Myocyte (in vitro differentiated cells): ENCODE measurements around the gene KHDRBS2. TPM values are rescaled to one million over a fixed set of nuclear protein-coding genes. Genes with fewer than 3 reads are reported as not detected.

Experiments
- DNase-seq: peaks from one replicate; pipeline ENCODE4 v3.0.0-alpha.2; 2012; ENCODE audit warnings: low read depth
- total RNA-seq: library from RNA; depleted of rRNA; stranded (reverse); fragments of >200 nt; gene quantifications from 2 replicates; pipeline ENCODE4 v1.2.3, GENCODE V29; 2014

The KHDRBS2 gene
- total RNA-seq, 1 donor from 2014 or later: not detected

DNA sequence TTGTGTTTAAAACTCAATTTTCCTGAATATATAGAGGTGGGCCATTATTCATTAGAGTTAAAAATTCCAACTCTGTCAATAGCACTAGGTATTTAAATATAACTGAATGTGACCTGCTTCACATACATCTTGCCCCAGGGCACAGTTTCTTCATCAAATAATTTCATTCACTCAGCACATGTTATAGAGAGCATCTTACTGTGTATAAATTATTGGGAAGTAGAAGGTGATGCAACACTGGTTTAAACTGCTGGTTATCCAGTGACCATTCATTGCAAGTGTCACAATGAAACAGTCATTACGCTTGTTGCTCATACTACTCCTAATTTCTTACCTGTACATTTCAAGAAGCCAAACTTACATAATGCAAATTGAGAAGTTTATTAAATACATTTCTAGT is 93.4 kb downstream of the KHDRBS2 start:
- no peak for DNase-seq

DNA sequence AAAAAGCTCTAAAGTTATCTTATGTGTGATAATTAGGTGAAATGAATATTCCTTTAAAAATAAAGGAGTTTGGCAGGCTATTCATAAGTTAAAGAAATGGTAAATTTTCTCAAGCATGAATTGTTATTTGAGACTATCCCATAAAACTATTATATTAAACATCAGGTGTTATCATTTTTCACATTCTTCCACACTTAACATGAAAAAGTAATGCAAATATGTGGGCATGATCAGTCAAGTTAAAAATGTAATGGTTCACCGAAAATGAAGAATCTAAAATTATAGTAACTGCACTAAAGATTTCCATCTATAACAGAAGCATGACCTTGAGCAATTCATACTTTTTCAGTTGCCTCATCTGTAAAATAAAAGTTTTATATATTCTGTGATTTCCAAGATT is 110.8 kb downstream of the KHDRBS2 start:
- no peak for DNase-seq

DNA sequence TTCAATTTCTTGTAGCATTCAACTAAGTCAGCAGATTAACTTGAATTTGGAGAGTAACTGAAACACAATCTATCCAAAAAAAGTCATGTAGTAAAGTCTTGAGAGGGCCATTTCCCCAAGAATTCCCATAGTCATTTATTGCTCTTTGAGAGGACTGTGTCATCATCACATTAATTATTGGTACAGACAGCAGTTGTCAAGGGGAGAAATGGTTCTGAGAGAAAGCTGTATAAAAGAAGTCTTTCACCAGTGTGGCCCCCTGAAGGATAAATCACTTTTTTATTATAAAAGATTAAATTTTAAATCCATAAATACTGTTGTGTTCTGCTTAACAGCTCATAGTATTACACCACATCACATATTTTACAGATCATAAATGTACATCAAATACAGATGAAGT is 111.5 kb downstream of the KHDRBS2 start:
- no peak for DNase-seq

DNA sequence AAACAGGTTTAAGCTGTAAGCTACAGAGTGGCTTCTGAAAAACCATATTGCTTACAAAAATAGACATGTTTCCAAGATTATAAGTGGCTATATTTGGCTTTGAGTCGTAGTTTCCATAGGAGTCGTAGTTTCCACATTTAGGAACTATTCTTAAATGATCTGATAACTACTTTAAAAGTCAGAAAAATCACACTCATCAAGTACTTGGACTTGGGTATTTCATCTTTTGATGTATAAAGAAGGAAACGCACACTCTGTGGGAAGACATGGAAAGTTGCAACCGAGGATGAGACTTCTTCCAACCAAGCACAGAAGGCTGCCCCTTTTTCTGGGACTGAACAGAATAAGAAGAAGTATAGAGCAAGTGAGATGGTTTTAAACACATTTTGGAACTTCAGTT is 118.3 kb downstream of the KHDRBS2 start:
- DNase-seq: no peak

DNA sequence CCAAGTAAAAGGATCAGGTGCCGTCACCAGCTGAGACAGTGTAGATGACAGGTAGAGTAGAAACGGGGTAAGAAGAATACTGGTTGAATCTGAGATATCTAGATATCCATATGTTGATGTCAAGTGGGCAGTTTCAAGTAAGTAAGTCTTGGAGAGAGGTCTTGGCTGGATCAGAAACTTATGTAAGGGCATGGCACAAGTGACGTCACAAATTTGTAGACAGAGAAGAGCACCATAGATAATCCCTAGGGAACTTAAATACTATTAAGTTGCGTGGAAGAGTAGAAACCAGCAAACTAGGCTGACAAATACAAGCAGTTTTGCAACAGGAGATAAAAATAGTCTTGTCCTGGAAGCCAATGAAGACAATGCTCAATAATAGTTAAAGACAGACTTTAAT is 123.2 kb downstream of the KHDRBS2 start:
- no peak for DNase-seq

DNA sequence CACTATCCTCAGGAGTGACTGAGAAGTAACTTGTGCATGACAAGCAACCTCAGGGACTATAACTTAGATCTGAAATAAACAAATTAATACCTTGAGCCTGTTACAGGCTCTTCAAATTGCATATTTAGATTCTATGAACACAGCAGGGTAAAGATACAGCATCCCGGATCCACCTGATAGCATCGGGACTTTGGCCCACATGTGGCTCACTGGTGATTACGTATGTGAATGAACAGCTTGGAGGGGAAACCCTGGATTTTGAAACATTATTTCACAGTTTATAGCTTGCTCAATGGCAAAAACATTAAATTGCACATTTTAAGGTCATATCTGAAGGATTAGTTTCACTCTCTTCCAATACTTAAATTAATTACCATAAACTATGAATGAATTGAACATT is 133.2 kb downstream of the KHDRBS2 start:
- no peak for DNase-seq

DNA sequence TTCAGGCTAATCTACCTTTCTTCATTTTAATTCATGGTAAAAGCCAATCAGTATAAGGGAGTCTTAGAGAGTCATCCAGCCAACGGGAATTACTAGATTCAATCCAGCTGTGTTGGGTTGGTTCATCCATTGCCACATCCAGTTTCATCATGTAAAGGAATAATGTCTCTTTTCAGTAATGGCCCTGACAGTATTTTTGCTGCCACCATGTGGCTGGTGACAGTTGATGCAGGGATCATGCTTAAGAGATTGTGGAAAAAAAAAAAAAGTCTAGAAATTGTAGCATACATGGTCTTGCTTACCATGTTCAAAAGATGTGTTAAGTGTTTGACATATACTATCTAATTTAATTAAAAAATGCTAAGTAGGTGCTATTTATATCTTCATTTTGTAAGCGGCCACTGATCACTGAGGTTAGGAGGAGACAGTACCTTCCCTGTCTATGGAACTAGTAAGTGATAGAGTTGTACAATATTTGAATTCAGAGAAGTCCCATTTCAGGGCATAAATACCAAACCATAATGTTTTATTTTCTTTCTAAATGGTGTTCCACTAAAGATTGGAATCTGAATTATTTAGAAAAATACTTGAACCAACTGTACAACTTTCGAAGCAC is 135.9 kb downstream of the KHDRBS2 start:
- DNase-seq: no peak

DNA sequence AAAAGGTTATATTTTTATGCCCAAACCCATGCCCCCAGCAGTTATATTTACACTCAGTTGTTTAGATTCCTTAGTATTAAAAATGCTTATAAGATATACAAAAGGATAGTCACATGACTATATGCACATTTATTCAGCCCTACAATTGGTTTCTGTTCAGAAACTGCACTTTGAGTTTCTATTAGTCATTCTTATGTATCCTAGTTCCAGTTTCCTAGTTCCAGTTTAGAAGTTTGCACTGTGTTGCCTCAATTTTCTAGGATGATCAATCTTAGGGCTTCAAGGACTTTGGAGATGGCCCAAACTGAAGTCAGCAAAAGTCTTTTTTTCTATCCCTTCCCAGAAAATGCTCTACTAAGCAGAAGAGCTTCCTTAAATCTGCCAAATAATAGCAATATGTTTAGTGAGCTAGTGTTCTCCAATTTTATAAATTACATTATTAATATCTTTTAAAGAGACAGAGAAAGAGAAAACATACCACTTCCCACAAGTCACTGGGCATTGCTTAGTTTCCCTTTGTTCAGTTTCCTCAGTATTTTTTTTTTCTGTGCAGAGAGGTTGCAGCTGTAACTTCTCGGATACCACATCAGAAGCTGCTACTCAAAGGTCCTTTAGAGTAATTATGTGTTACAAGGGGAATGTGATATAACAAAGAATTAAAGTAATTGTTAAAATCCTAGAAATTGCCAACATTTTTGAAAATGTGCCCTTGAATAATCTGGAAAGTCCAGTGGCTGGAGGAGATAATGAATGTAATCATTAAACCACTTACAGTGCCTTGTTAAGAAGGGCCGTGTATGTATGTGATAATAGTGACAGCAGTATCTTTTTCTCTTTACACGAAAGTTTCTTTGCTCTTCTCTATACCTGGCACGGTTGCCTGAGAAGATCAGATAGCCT is 138.8 kb downstream of the KHDRBS2 start:
- no peak for DNase-seq

DNA sequence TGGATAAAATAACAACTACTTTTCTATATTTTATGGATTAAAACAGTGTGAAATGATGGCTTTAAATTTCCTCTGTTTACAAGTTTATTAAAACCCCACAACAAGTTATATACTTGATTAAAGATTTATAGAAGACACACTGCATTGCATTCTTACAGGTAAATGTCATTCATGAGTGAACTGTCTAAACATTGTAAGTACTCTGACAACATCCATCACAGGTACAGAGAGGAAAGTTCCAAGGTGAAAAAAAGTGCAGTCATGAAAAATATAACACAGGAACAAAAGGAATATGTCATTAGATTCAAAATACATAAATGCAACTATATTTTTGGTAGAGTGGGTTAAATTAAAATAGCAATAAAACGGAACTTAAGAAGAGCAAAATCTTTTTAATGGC is 156.9 kb downstream of the KHDRBS2 start:
- no peak for DNase-seq

DNA sequence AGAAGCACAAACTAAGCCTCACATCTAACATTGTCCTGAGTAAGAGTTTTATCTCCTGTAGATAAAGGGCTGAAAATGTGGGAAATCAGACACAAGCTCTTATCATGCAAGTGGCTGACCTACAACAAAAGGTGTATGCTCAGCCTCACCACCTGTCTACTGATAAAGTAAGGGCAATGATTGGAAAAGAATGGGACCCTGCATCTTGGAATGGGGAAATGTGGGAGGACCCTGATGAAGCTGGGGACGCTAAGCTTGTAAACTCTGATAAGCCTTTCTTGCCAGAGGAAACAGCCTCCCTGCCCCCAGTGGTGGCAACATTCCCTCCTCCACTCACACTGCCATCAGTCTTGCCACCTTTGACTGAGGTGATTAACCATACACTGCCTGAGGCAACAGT is 166.6 kb downstream of the KHDRBS2 start:
- DNase-seq: no peak

DNA sequence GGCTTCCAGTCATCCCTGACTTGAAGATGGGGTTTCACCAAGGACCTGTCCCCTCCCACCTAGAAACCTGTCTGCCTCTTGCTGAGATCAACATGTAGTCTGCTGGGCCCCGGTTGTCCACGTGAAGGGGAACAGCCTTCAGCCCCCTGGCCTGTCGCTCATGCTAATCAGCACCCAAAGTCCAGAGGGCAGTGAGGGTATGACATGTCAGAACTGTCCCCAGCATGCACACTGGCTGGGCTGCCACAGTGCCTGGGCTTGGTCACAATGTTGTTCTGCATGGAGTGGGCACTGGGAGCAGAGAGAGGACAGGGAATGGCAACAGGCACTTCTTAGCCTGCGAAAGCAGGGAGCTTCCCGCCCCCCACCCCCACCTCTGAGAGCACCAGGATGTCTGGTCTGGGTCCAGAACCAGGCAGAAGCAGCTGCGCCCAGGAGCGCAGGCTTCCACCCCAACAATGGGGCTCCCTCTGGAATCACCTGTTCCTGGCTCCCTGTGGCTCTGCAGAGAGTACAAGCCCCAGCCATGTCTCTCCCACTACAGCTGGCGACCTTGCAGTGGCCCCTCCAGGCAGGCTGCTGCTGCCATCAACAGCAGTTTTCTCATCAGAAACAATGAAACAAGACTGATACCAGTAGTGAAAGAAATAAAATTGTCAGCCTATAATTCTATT is 182.7 kb downstream of the KHDRBS2 start:
- DNase-seq: no peak

DNA sequence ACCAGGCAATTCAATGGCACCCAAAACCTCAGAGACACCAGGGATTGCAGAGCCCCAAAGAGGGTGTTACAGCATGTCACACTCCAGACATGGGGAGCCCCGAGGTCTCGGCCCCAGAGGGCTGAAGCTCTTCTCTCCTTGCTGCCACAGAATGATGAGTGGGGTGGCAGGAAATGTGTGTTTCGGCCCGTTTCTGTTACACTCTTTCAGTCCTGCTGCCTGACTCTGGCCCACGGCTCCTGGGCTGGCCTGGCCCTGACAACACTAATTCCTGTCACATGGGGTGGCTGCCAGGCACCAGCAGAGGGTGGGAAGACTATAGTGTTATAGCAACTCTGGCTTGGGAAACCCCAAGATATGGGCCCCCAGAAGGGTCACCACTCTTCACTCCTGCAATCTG is 183.6 kb downstream of the KHDRBS2 start:
- no peak for DNase-seq

DNA sequence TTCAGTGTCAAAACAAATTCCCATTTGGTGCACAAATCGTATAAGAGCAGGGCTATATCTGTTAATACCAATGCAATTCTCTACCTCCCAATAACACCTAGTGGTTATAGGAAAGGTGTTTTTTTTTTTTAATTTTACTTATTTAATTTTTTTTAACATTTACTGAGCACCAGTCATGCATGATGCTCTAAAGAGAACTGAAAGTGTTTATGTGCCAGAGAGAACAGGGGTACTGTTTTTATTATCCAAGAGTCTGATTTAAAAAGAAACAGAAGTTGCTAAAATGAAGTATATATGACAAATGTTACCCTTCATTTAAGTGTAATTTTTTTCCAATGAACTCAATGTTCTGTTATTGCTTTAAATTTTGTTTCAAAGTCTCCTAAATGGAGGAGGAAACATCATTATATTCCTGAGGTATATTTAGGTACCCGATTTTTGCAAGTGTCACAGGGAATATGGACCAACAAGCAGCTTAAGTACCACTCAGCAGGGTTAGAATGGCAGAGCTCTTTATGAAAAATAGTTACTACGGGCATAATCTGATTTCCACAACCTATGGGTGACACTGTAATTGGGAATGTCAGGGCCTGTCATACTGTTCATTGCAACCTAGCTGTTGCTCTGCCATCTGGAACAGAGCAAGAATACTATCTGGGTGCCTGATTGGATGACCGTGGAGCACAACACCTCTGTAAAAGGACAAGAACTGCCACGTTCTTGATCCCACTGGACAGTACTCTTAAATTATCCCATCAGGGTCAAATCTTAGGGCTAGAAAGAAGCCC is 195.4 kb downstream of the KHDRBS2 start:
- no peak for DNase-seq

DNA sequence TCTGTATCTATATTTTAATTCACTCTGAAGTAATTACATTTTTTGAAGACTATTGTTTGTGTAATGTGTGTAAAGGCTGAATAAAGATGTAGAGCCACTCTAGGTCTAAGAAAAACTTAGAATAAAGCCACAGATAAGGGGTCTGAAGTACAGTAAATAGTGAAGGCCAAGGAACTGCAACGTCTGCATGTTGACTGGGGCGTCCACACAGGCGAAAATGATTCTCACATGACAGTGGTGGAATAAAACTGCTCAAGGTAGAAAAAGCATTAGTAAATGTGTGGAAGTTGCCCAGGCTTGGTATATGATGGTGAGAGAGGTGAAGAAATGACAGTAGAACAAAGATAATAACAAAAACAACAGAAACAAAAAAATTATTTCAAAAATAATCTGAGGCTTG is 196.2 kb downstream of the KHDRBS2 start:
- DNase-seq: no peak

DNA sequence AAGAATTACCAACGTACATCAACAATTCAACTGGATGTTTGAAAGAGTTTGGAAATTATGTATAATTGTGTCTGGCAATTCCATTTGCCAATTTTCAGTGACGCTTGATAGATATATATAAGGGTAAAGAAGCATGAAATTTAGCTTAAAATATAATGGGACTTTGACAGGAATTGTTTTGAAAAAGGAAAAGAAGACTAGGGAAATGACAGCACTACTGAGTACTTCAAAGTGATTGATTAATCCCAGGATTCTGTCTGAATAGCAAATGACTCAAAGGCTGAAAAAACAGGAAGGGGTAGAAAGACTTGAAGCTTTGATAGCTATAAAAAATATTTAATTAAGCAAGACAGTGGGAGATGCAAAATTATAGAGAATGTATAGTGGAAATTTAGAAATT is 200.0 kb downstream of the KHDRBS2 start:
- no peak for DNase-seq

DNA sequence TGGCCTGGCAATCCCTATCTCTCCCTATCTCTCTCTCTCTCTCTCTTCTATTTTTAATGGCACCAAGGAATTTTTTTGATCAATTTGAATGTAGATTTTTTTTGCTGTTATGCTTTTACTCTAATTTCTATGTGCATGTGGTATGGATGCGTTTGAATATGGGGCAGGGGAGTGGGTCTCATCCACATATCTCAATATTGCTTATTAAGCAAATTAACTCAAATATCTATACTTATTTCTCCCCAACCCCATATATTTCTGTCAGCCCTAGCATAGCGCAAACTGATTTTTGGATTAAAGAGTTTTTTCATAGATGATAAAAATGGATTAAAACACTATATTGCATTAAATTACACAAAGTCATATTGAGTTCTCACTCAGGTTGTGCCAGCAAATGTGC is 210.2 kb downstream of the KHDRBS2 start:
- no peak for DNase-seq

DNA sequence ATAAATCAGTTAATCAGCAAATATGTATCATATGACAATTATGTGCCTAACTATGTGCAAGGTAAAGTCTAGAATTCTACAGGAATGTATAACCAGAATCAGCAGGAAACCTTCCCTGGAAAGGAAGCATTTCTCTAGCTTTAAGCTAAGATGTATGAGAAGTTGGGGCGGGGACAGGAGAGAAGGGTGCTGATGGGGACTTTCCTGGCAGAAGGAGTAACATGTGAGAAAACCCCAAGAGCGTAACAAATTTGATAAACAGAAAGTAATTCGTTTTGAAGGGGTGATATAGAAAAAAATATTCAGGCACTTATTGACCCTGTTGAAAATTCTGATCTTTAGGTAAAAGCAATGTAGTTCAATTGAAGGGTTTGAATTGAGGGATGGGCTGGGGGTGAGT is 226.1 kb downstream of the KHDRBS2 start:
- no peak for DNase-seq

DNA sequence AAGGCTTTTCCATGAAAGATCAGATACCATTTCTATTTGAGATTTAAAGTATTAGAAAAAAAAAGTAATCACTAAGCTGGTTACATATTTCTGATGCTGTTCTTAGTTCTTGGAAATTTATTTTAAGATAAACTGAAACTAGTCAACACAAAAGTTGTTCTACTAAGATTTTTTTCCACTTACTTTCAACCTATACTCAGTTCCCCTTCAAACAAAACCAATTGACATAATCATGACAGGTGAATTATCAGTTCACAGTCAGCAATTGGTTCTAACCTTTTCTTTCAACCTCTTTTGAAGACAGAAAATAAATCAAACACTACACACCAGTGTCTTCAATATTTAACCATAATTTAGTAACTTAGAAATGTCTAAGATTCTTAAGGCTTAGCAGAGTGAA is 228.7 kb downstream of the KHDRBS2 start:
- no peak for DNase-seq

DNA sequence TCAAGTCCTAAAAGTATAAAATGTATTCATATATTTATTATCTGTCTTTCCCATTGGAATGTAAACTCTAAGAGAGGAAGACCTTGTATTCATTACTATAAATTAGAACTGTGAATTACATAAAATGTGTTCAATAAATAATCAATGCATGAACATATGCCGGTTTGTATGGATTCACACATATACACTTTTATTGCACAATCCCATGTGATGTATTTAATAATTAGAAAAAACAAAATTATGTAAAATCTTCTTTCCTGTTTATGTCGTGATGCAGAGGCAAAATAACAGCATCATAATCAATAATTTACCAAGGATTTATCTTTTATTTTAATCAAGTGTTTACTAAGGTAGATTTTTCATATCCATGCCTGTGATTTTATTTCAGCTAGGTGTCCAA is 240.5 kb downstream of the KHDRBS2 start:
- DNase-seq: no peak

DNA sequence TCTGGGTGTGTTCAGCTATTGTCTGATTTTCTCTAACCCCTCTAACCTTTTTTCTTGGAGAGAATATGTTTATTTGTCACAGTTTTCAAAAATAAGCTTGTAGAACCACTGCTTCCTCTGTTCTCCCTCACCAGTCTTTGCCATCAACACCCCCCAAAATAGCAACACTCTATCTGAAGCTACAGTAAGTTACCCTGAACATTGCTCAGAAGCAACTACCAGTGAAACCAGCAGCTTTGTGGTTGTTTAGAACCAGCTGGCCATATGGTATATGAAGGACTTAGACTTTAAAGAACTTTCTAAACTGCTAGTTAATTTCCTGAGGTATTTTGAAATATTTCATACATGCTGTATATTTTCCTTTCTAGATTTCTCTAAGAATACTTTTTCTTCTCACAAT is 242.9 kb downstream of the KHDRBS2 start:
- no peak for DNase-seq

DNA sequence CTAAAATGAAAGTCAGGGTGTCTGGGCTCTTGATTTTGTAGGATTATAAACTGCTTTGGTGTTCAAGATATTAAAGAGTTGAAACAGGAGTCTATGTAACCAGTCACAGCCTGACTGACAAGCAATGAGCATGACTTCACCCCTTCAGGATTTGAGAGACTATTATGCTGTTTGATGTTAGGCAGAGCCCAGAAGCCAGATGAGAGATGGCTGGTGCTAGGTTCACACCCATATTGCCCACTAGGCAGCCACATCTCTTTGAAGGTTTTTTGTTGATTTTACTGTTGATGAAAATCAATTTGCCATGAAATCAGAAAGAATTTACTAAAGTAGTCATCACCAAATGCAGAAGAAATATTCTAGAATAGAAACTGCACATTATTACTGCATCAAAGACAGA is 243.6 kb downstream of the KHDRBS2 start:
- DNase-seq: no peak

DNA sequence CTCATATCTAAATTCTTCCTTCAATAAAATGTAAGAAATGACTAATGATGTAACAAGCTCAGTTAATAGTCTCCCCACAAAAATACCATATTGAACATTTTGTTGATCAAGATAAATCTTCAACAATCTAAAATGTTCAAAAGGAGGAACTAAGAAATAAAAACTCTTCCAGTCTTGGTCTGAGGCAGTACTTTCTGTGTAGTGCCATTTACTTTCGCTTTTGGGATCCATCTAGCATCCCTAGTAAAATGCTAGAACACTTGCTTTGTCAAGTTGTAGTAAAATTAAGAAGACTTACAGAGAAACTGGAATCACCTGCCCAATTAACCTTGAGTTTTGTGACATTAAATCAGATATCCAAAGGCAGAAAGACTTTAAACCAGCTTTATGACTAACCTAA is 246.4 kb downstream of the KHDRBS2 start:
- DNase-seq: no peak
